Kidney epithelial cell (primary cell): ENCODE measurements around the gene AKR7A3. TPM values are rescaled to one million over a fixed set of nuclear protein-coding genes. Genes with fewer than 3 reads are reported as not detected.

Experiments used
- DNase-seq: peaks from one replicate; pipeline ENCODE4 v3.0.0-alpha.2; 2010; ENCODE audit warnings: low read depth
- H3K27me3 ChIP-seq: 2 replicates; pipeline ENCODE4 v1.6.0; 2011; ENCODE audit warnings: low read length; ENCODE audit not compliant: control insufficient read depth, insufficient read depth
- H3K36me3 ChIP-seq: 2 replicates; pipeline ENCODE4 v1.5.1; 2011; ENCODE audit warnings: low read length; ENCODE audit not compliant: control insufficient read depth, insufficient read depth
- H3K4me3 ChIP-seq: 2 replicates; pipeline ENCODE4 v1.5.1; 2011; ENCODE audit warnings: low read depth, mild to moderate bottlenecking, control low read depth, low read length
- total RNA-seq: library from RNA; depleted of rRNA; stranded (reverse); fragments of >200 nt; gene quantifications from 2 replicates; pipeline ENCODE4 v1.2.3, GENCODE V29; 2015
- TF ChIP-seq, protein P1 (sequence below): IDR thresholded peaks from 2 replicates; pipeline ENCODE4 v1.5.1; 2011; ENCODE audit warnings: mild to moderate bottlenecking, moderate library complexity, low read length, control low read depth, inconsistent platforms; ENCODE audit not compliant: insufficient read depth, poor library complexity, severe bottlenecking

Gene AKR7A3
- total RNA-seq, 1 donor from 2014 or later: 0.33 TPM

DNA sequence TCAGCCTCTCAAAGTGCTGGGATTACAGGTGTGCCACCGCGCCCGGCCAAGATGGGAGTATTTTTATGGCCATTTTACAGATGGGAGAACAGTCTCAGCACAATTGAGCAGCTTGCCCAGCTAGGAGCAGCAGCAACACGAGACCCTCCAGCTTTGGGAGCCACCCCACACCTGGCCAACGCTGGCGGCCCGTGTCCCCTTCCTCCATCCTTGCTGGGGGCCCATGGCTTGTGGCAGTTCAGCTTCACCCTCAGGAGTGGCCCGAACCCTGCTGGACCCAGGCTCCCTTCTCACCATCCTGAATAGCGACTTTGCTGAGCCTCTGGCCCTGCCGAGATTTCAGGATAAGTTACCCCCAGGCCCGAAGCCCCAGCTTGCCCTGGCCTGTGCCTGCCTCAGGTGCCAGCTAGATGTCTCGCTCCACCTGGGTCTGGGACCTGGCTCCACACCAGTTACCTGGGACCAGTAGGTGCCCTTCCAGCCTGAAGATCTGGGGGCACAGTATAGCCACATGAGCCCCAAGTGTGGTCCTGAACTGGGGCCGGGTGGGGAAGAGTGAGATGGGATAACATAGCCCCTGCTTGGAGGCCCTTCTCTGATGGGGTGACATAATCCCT lies 42.8 kb upstream of the AKR7A3 start:
- TF ChIP-seq, protein P1, sequence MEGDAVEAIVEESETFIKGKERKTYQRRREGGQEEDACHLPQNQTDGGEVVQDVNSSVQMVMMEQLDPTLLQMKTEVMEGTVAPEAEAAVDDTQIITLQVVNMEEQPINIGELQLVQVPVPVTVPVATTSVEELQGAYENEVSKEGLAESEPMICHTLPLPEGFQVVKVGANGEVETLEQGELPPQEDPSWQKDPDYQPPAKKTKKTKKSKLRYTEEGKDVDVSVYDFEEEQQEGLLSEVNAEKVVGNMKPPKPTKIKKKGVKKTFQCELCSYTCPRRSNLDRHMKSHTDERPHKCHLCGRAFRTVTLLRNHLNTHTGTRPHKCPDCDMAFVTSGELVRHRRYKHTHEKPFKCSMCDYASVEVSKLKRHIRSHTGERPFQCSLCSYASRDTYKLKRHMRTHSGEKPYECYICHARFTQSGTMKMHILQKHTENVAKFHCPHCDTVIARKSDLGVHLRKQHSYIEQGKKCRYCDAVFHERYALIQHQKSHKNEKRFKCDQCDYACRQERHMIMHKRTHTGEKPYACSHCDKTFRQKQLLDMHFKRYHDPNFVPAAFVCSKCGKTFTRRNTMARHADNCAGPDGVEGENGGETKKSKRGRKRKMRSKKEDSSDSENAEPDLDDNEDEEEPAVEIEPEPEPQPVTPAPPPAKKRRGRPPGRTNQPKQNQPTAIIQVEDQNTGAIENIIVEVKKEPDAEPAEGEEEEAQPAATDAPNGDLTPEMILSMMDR: no peak
- Histone ChIP-seq H3K27me3 (no peaks in the 10 kb centered on the region), H3K4me3 (no peak overlapping the region), H3K36me3 (no peaks in the 10 kb centered on the region)
- no peak for DNase-seq

DNA sequence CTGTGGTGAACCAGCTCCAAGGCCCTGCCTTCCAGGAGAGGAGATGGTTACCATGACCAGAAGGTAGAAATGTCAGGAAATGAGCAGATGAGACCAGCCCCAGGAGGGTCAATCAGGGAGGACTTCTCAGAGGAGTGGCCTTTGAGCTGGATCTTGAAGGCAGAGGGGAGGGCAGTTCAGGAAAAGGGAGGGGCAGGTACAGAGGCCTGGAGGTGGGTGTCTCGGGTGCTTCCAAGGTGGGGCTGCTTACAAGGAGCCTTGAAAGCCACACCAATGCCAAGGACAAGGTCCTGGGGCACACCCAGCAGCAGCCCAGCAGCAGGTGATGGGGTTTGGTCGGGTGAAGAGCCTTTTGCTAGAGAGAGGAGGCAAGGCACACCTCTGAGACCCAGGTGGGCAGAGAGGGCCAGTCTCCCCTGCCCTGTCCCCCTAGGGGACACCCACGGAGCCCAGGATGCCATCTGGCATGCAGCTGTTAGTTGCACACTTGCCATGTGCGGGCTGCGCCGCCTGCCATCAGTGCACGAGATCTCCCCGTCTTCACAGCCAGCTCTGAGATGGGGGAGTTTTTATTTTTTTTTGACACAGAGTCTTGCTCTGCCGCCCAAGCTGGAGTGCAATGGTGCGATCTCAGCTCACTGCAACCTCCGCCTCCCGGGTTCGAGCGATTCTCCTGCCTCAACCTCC lies 42.0 kb upstream of the AKR7A3 start:
- TF ChIP-seq, protein P1: no peak
- Histone ChIP-seq H3K27me3 (no peaks in the 10 kb centered on the region), H3K36me3 (peaks cover 3% of the 10 kb centered on the region), H3K4me3 (no peak overlapping the region)
- no peak for DNase-seq

DNA sequence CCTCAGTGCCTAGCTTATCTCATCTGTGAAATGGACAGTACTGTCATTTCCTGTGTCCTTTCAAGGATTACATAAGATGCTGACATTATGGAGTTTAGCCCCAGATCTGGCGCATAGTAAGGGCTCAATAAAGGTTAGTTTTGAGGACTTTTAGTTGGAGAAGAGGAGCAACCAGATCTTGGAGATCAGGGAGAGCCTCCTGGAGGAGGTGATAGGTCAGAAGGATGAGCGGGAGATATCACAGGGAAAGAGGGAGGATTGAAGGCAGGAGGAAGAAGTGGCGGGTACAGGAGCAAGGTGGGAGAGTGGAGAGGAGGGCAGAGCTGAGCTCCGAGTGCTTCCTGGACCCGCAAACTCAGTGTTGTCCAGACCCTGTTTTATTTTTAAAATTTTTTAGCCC lies 41.0 kb upstream of the AKR7A3 start:
- H3K36me3 ChIP-seq: peaks cover 3% of the 10 kb centered on the region
- no peak overlapping the region for H3K4me3 ChIP-seq
- TF ChIP-seq, protein P1: no peak
- no peaks in the 10 kb centered on the region for H3K27me3 ChIP-seq
- no peak for DNase-seq

DNA sequence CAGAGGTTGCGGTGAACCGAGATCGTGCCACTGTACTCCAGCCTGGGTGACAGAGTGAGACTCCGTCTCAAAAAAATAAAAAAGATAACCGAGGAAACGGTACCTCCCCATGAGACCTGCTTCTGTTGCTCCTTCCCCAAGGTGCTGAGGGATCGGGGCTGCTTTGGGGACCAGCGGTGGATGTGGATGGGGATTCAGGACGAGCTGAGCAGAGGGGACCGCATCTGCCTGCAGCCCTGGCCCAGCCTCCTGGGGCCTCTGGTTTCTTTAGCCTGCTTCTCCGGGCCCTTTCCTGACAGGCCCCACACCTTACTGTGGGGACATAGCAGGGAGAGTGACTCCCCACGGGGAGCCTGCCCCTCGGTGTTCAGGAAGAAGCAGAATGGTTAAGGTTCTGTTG lies 40.6 kb upstream of the AKR7A3 start:
- Histone ChIP-seq H3K27me3 (no peaks in the 10 kb centered on the region), H3K36me3 (peaks cover 3% of the 10 kb centered on the region), H3K4me3 (no peak overlapping the region)
- TF ChIP-seq, protein P1: no peak
- no peak for DNase-seq

DNA sequence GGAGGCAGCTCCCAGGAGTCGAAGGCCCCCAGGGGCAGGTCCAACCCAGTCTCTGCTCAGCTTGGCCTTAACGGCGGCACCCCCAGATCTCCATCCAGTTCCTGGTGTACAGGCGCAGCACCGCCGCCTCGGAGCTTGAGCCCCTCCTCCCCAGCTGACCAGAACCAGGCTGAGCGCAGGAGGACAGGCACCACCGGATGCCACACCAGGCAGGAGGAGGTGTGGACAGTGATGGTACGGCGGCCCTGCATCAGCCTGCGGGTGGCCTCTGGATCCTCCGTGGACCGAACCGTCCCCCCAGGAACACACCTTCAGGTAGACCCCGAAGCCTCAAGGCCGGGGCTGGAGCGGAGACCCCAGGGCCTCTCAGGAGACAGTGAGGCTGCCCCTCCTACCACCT lies 39.9 kb upstream of the AKR7A3 start:
- TF ChIP-seq, protein P1: no peak
- H3K27me3 ChIP-seq: no peaks in the 10 kb centered on the region

More for the DNA sequence above, 39.9 kb upstream of the AKR7A3 start:
- DNase-seq: no peak
- H3K4me3 ChIP-seq: no peak overlapping the region
- peaks cover 3% of the 10 kb centered on the region for H3K36me3 ChIP-seq
